ENCODE data around the gene MCCC2.

DNA sequence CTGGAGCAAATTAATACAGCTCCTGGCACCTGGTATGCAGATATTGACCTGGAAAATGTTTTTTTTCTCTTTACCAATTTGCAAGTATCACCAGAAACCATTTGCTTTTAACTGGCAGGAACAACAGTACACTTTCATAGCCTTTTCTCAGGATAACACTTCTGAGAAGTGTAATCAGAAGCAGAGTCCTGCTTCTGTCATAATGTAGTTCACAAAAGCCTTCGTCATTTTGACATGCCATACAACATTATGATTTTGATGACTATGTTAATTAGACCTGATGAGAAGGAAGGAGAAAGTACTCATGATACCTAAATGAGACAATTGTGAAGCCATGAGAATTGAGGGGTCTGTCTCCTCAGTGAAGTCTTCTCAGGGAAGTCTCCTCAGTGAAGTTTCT lies 90.8 kb downstream of the MCCC2 start:
- TF ChIP-seq, protein P1, sequence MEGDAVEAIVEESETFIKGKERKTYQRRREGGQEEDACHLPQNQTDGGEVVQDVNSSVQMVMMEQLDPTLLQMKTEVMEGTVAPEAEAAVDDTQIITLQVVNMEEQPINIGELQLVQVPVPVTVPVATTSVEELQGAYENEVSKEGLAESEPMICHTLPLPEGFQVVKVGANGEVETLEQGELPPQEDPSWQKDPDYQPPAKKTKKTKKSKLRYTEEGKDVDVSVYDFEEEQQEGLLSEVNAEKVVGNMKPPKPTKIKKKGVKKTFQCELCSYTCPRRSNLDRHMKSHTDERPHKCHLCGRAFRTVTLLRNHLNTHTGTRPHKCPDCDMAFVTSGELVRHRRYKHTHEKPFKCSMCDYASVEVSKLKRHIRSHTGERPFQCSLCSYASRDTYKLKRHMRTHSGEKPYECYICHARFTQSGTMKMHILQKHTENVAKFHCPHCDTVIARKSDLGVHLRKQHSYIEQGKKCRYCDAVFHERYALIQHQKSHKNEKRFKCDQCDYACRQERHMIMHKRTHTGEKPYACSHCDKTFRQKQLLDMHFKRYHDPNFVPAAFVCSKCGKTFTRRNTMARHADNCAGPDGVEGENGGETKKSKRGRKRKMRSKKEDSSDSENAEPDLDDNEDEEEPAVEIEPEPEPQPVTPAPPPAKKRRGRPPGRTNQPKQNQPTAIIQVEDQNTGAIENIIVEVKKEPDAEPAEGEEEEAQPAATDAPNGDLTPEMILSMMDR (IDR thresholded peaks at IDR 0.05) = no peak
- no peak for TF ChIP-seq POLR2A (IDR thresholded peaks at IDR 0.05)
